CMK (cell line): Measurements from ENCODE around the gene MYL9.

ENCODE experiments used
- DNase-seq: peaks from one replicate; pipeline ENCODE4 v3.0.0-alpha.2; 2010; ENCODE audit warnings: low read depth

MYL9 gene

GRCh38 chr20:36584018-36584481 is 42.7 kb downstream of the MYL9 start:
- DNase-seq, result no peak

- no peak for DNase-seq
Observed at GRCh38 chr20:36585410-36586125, 44.2 kb downstream of the MYL9 start.

DNA sequence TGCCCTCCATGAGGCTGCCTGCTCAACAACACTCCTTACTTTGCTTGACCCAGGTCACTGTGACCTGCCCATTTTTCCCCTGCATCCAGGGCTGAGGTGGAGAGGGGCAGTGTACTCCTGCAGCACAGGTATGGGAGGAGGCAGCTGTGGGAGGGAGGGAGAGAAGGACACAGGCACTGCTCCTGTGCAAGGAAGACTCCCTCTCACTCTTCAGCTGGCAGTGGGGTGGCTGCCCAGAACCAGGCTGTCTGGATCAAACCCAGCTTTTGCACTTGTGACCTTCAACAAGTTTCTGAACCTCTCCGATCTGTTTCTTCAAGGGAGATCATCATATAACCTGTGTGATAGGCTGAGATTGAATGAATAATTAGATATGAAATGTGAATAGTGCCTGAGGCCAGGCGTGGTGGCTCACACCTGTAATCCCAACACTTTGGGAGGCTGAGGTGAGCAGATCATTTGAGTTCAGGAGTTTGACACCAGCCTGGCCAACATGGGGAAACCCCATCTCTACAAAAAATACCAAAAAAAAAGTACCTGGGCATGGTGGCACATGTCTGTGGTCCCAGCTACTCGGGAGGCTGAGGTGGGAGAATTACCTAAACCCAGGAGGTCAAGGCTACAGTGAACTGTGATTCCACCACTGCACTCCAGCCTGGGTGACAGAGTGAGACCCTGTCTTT is 46.2 kb downstream of the MYL9 start:
- no peak for DNase-seq

GRCh38 chr20:36591281-36591680 is 50.0 kb downstream of the MYL9 start:
- no peak for DNase-seq

GRCh38 chr20:36591854-36592641 is 50.7 kb downstream of the MYL9 start:
- no peak for DNase-seq

DNA sequence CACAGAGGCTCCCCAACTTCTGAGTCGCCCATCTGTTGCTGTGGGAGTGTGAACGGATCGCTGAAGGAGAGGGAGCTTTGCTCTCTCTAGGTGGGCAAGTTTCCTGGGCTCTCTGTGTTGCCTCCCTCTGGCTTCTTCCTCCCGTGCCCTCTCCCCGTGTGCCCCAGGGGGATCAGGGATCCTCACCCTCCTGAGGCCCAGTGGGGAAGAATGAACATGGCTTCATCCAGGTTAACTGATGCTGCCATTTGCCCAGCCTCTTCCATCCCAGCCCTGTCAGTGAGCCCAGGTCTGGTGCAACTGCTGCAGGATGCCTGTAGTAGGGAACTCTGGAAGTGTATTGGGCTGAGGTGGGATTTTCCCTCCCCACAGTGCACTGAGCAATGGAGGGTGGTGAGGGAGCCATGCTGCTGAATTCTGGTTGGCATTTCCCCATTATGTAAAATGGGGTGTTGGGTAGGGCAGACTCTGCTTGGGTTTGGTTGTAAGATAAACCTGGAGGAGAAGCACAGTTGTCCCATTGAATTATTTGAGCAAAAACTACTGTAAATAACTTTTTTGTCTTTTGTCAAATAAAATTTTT is 52.1 kb downstream of the MYL9 start:
- no peak for DNase-seq

GRCh38 chr20:36599912-36600345 is 58.6 kb downstream of the MYL9 start:
- DNase-seq, result no peak
